GM12878 (cell line): ENCODE results near the gene CCDC91. TPM values are rescaled to one million over a fixed set of nuclear protein-coding genes. Genes with fewer than 3 reads are reported as not detected.

Experiments used
- ATAC-seq: fragments of 200-7000 bp; cut with Tn5 transposase; 3 replicates; pipeline ENCODE4 v1.9.1; 2020; ENCODE audit warnings: mild to moderate bottlenecking, moderate library complexity
- BruUV-seq: library from RNA; stranded (reverse); fragments of 400-500 nt; replicated peaks from 2 replicates; lab custom pipeline; 2021; lab: Mats Ljungman, UMichigan
- CTCF ChIA-PET: fragments of 300-600 bp; sonication (Branson Sonifier 250); formaldehyde crosslinking; extraction: SDS; loops from one replicate; lab custom pipeline; 2021; ENCODE audit warnings: inconsistent platforms; lab: Yijun Ruan, JAX
- POLR2A ChIA-PET: fragments of 350-600 bp; formaldehyde crosslinking; extraction: SDS; loops from one replicate; lab custom pipeline; 2021; ENCODE audit warnings: inconsistent platforms; lab: Charles Lee
- RAD21 ChIA-PET: fragments of 300-600 bp; sonication (Branson Sonifier 250); formaldehyde crosslinking; loops from one replicate; lab custom pipeline; 2023; ENCODE audit warnings: antibody characterized with exemption; ENCODE audit not compliant: unreplicated experiment; lab: Charles Lee
- SMC1A ChIA-PET: fragments of 300-600 bp; sonication (Branson Sonifier 250); formaldehyde crosslinking; loops from one replicate; lab custom pipeline; 2023; ENCODE audit not compliant: unreplicated experiment, uncharacterized antibody; lab: Charles Lee
- DNase-seq: peaks from one replicate; pipeline ENCODE4 v3.0.0-alpha.2; 2011; ENCODE audit warnings: low read depth, low spot score
- FAIRE-seq: peaks from 3 replicates; lab custom pipeline; 2011; peaks lifted over from hg19 to GRCh38; lab: Jason Lieb, UNC
- H2AFZ ChIP-seq: 2 replicates; pipeline ENCODE4 v1.6.0; 2011; ENCODE audit warnings: low read depth, low read length, control low read depth; ENCODE audit not compliant: control insufficient read depth
- H3K27ac ChIP-seq: 2 replicates; pipeline ENCODE4 v1.5.1; 2011; ENCODE audit warnings: control low read depth; ENCODE audit not compliant: control insufficient read depth, insufficient read depth
- H3K27me3 ChIP-seq, 2 experiments: replicated peaks in 1 of 2; 2 replicates each; pipeline versions ENCODE4 v1.6.0 to v1.6.1; 2011; ENCODE audit warnings: low read length in 1 of 2; ENCODE audit not compliant: control insufficient read depth in 2 of 2, insufficient read depth in 2 of 2
- H3K36me3 ChIP-seq, 2 experiments: 2 replicates each; pipeline ENCODE4 v1.5.1; 2011; ENCODE audit warnings: low read length in 1 of 2; ENCODE audit not compliant: control insufficient read depth in 2 of 2, insufficient read depth in 2 of 2
- H3K4me1 ChIP-seq: 2 replicates; pipeline ENCODE4 v1.6.1; 2011; ENCODE audit warnings: mild to moderate bottlenecking, low read length, moderate library complexity, mixed read lengths; ENCODE audit not compliant: control insufficient read depth, insufficient read depth
- H3K4me2 ChIP-seq: 2 replicates; pipeline ENCODE4 v1.6.0; 2011; ENCODE audit warnings: control low read depth; ENCODE audit not compliant: control insufficient read depth, insufficient read depth
- H3K4me3 ChIP-seq: fragments of 200-600 bp; sonication (generic); 2 replicates; pipeline ENCODE4 v1.5.1; 2016
- H3K79me2 ChIP-seq: 2 replicates; pipeline ENCODE4 v1.6.0; 2011; ENCODE audit warnings: low read length; ENCODE audit not compliant: control insufficient read depth, insufficient read depth
- H3K9ac ChIP-seq: 2 replicates; pipeline ENCODE4 v1.8.0; 2011; ENCODE audit warnings: low read length, control low read depth, mixed read lengths; ENCODE audit not compliant: control insufficient read depth, insufficient read depth
- H3K9me3 ChIP-seq: replicated peaks from 3 replicates; pipeline ENCODE4 v1.5.1; 2011; ENCODE audit warnings: mild to moderate bottlenecking, low read length; ENCODE audit not compliant: control insufficient read depth, insufficient read depth
- H4K20me1 ChIP-seq: 2 replicates; pipeline ENCODE4 v1.6.0; 2011; ENCODE audit not compliant: control insufficient read depth, insufficient read depth
- BCL11A ChIP-seq: IDR thresholded peaks from 2 replicates; pipeline ENCODE4 v1.6.1; 2011; ENCODE audit warnings: low read depth, low read length
- MLLT1 ChIP-seq: fragments of 450-650 bp; IDR thresholded peaks from 2 replicates; pipeline ENCODE4 v1.6.1; 2016; ENCODE audit warnings: mild to moderate bottlenecking
- ZNF24 ChIP-seq: fragments of 450-650 bp; IDR thresholded peaks from 2 replicates; pipeline ENCODE4 v1.6.1; 2017; ENCODE audit warnings: antibody characterized with exemption, mild to moderate bottlenecking
- WGBS: methylation state at CpG from one replicate; pipeline ENCODE4 v1.1.6; 2016; ENCODE audit warnings: low lambda C conversion rate; ENCODE audit not compliant: insufficient replicate concordance, insufficient coverage; ENCODE audit errors: missing lambda C conversion rate; 5-methylcytosine and 5-hydroxymethylcytosine counted together
- in situ Hi-C: fragments of 300-500 bp; cut with MboI; formaldehyde crosslinking; loops from 9 replicates; pipeline ENCODE4 v1.14.3; 2018; ENCODE audit warnings: mixed read lengths
- intact Hi-C: fragments of 100-400 bp; cut with micrococcal nuclease; formaldehyde crosslinking; loops from one replicate; pipeline ENCODE4 v1.14.2; 2022; ENCODE audit not compliant: unreplicated experiment
- polyA plus RNA-seq, 11 experiments: library from polyadenylated mRNA; depleted of rRNA in 4 of 11; unstranded in 6 of 11; stranded (reverse) in 5 of 11; fragments of >200 nt; fragmentation: Nextera tagmentation in 4 of 11; fragmentation: Illumina TruSeq in 1 of 11; extraction: Ambion mirVana in 4 of 11; extraction: Trizol in 1 of 11; gene quantifications; 1 replicate in 1 of 11; 2 replicates in 10 of 11; pipeline versions ENCODE4 v1.2.1 to v1.2.3, GENCODE V29; 2011 to 2016; ENCODE audit warnings: inconsistent platforms in 2 of 11, missing spikeins in 2 of 11, low read depth in 1 of 11
- total RNA-seq, 4 experiments: library from RNA; depleted of rRNA in 3 of 4; stranded (reverse); fragments of >200 nt in 3 of 4; fragmentation: Illumina TruSeq in 1 of 4; extraction: Trizol in 1 of 4; gene quantifications; 2 replicates each; pipeline versions ENCODE4 v1.2.1 to v1.2.3, GENCODE V29; 2013 to 2021

The CCDC91 gene
- total and polyA plus RNA-seq, 10 of the 15 experiments (the other 5 are each of a cell fraction or from before 2014, with no cell fraction given) = 6.1 to 24.9 (median 16.5) TPM

- SMC1A ChIA-PET = no interaction called here
- no peaks in the 10 kb centered on the region; the same call in 2 of the 3 replicates for H3K9me3 ChIP-seq
- H4K20me1 ChIP-seq = no peaks in the 10 kb centered on the region
- FAIRE-seq (no peak), DNase-seq (no peak), ATAC-seq (no peak)
- H3K9ac ChIP-seq = peak overlapping the region; percentile 95
- CTCF ChIA-PET = no interaction called here
- H3K79me2 ChIP-seq = peaks cover 23% of the 10 kb centered on the region
- in situ Hi-C loops = no loop called here
- H2AFZ ChIP-seq = peak overlapping the region; percentile 93
- peak overlapping the region; percentile 95 for H3K27ac ChIP-seq
- H3K27me3 ChIP-seq = no peaks in the 10 kb centered on the region
- BruUV-seq = TSS peak; percentile 84
- POLR2A ChIA-PET = interaction anchor here (0.6 to 1.4 kb wide), 3 partner anchors 11 to 30 kb away, joined by 3 to 7 read pairs (median 4); no protein-coding TSS in a partner anchor
- peaks cover 4% of the 10 kb centered on the region; the same call in 1 of the 2 replicates for H3K4me1 ChIP-seq
- TF ChIP-seq MLLT1 (peak; percentile 92), ZNF24 (peak; percentile 68), BCL11A (no peak)
- H3K36me3 ChIP-seq = no peaks in the 10 kb centered on the region
- WGBS = 37% methylated on average over 9 of the region's 9 CpGs
- RAD21 ChIA-PET = interaction anchor here (1.0 kb wide), 2 partner anchors 43 to 44 kb away, joined by 3 read pairs; no protein-coding TSS in a partner anchor
- H3K4me3 ChIP-seq = peak overlapping the region; percentile 76
- intact Hi-C loops = loop anchor here (2.0 kb wide), 2 partner anchors 33 to 63 kb away; no protein-coding TSS in a partner anchor
- H3K4me2 ChIP-seq = peak overlapping the region; percentile 92
Measured at GRCh38 chr12:28189784-28190320, 404 bp upstream of the CCDC91 start.
